ENCODE results near the gene SMPX.

The SMPX gene

DNA sequence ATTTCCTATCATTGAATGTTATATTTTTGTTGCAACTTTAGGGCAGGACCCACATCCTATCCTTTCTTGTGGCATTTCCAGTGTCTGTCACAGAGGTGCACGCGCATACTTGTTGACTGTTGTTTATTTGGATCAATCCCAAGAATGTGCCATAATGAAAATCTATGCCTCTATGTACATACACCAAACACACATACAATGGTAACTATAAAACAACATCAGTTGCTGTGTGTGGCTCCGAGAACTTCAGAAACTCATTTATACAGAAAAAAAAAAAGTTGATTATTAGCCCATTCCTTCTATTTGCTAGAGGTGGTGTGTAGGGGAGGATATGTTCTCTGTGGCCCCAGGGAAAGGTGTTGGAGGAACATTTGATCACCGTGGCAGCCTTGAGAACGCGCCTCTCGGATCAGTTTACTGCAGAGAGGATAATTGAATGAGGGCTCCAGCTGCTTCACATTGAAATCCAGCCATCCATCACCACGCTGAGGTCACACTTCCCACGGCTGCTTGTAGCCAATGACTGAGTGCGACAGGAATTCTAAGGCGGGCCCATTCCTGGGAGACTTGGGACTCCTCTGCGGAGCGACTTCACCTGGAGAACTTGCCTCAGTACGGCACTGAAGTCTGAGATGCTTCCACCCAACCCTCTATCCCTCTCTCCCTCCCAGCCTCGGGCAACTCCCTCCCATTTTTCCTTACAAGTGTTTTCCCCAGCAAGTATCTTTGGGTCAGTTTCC lies 19.5 kb downstream of the SMPX start:
- Mint-ChIP-seq H3K27me3 (ENCODE audit: low read depth) (peaks cover 5% of the 10 kb centered on the region), H3K27ac (no peak overlapping the region), H3K4me1 (ENCODE audit: low read depth) (no peaks in the 10 kb centered on the region), H3K4me3 (no peak overlapping the region), H3K9me3 (no peaks in the 10 kb centered on the region), H3K36me3 (ENCODE audit: low read depth) (no peaks in the 10 kb centered on the region)
- no peak for DNase-seq (ENCODE audit: low spot score)

- no peaks in the 10 kb centered on the region for H3K9me3 Mint-ChIP-seq
- H3K4me1 Mint-ChIP-seq (ENCODE audit: low read depth): no peaks in the 10 kb centered on the region
- no peak overlapping the region for H3K4me3 Mint-ChIP-seq
- no peak overlapping the region for H3K27ac Mint-ChIP-seq
- DNase-seq (ENCODE audit: low spot score): no peak
- no peaks in the 10 kb centered on the region for H3K36me3 Mint-ChIP-seq (ENCODE audit: low read depth)
- no peaks in the 10 kb centered on the region for H3K27me3 Mint-ChIP-seq (ENCODE audit: low read depth)
These were observed 22.2 kb downstream of the SMPX start for GRCh38 chrX:21735768-21736127.

DNA sequence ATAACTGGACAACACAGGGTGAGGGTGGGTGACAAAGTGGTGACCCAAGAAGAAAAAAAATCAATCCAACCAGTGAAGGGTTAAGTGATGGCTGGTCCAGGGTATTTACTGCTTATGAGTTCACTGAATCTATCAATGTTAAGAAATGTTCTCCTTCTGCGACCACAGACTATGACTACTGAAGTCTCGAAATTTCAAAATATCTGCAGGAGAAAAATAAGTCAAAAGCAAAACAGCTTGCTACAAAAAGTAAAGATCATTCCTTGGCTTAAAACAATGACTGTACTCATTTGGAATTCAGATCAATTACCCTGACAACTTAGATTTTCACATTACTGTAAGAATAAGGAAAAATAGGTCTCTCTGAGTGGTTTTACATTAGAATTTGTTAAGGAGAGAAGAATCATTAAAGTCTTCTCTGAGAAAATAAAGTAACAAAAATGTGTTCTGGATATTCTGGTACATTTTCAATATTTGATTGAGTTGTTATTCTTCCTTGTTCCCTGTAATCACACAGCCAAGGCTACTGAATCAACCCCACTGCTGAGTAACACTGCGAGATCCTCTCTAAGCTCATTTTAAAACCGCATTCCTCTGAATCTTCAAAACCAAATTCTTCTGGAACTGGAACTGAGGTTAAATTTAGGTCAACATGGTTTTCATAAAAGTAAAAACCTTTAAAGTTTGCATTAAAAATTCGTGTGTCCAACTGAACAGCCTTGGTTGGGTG lies 22.7 kb downstream of the SMPX start:
- Mint-ChIP-seq H3K4me1 (ENCODE audit: low read depth) (no peaks in the 10 kb centered on the region), H3K9me3 (no peaks in the 10 kb centered on the region), H3K36me3 (ENCODE audit: low read depth) (no peaks in the 10 kb centered on the region), H3K4me3 (no peak overlapping the region), H3K27ac (no peak overlapping the region), H3K27me3 (ENCODE audit: low read depth) (no peaks in the 10 kb centered on the region)
- DNase-seq (ENCODE audit: low spot score): no peak

GRCh38 chrX:21734175-21734574 lies 23.7 kb downstream of the SMPX start:
- Mint-ChIP-seq H3K4me1 (ENCODE audit: low read depth) (no peaks in the 10 kb centered on the region), H3K27me3 (ENCODE audit: low read depth) (no peaks in the 10 kb centered on the region), H3K36me3 (ENCODE audit: low read depth) (no peaks in the 10 kb centered on the region), H3K27ac (no peak overlapping the region), H3K4me3 (no peak overlapping the region), H3K9me3 (no peaks in the 10 kb centered on the region)
- no peak for DNase-seq (ENCODE audit: low spot score)

- Mint-ChIP-seq H3K27ac (no peak overlapping the region), H3K36me3 (ENCODE audit: low read depth) (no peaks in the 10 kb centered on the region)
These were observed 24.2 kb downstream of the SMPX start for GRCh38 chrX:21733705-21734104.

GRCh38 chrX:21730026-21730425 lies 27.9 kb downstream of the SMPX start:
- DNase-seq (ENCODE audit: low spot score): no peak
- H3K4me3 Mint-ChIP-seq: no peak overlapping the region
- no peaks in the 10 kb centered on the region for H3K9me3 Mint-ChIP-seq
- H3K36me3 Mint-ChIP-seq (ENCODE audit: low read depth): no peaks in the 10 kb centered on the region
- H3K27ac Mint-ChIP-seq: no peak overlapping the region
- H3K4me1 Mint-ChIP-seq (ENCODE audit: low read depth): no peaks in the 10 kb centered on the region
- H3K27me3 Mint-ChIP-seq (ENCODE audit: low read depth): no peaks in the 10 kb centered on the region

More at GRCh38 chrX:21733705-21734104, 24.2 kb downstream of the SMPX start:
- Mint-ChIP-seq H3K27me3 (ENCODE audit: low read depth) (no peaks in the 10 kb centered on the region), H3K4me3 (no peak overlapping the region), H3K4me1 (ENCODE audit: low read depth) (no peaks in the 10 kb centered on the region), H3K9me3 (no peaks in the 10 kb centered on the region)
- DNase-seq (ENCODE audit: low spot score): no peak

DNA sequence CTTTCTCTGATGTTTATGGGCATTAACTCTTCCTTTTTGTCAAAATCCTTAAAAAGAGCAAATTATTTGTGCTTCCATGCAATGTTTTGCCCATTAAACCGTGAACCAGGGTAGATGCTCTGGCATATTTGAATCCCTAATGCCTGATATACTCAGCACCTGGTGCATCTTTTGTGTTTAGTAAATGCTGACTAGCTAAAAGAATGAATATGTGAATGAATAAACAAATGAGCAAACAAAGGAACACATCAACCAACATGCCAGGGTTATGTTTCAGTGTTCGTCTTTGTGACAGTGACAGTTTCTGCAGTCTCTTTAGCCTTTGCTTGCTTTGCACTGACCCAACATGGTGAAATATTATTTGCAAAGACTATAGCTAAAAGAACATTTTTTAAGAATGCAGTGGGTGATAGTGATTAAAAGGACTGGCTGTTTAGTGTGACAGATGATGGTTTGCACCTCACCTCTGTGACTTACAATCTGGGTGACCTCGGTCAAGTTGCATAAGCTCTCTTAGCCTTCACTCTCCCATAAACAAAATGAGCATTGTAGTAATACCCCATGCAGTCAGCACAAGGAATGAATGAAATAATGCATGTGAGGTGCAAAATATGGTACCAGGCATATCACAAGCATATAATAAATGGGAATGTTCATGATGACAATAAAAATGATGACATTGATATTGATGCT lies 29.5 kb downstream of the SMPX start:
- no peaks in the 10 kb centered on the region for H3K36me3 Mint-ChIP-seq (ENCODE audit: low read depth)
- no peaks in the 10 kb centered on the region for H3K27me3 Mint-ChIP-seq (ENCODE audit: low read depth)
- no peaks in the 10 kb centered on the region for H3K9me3 Mint-ChIP-seq
- no peak overlapping the region for H3K27ac Mint-ChIP-seq
- H3K4me3 Mint-ChIP-seq: no peak overlapping the region
- DNase-seq (ENCODE audit: low spot score): no peak
- H3K4me1 Mint-ChIP-seq (ENCODE audit: low read depth): no peaks in the 10 kb centered on the region

DNA sequence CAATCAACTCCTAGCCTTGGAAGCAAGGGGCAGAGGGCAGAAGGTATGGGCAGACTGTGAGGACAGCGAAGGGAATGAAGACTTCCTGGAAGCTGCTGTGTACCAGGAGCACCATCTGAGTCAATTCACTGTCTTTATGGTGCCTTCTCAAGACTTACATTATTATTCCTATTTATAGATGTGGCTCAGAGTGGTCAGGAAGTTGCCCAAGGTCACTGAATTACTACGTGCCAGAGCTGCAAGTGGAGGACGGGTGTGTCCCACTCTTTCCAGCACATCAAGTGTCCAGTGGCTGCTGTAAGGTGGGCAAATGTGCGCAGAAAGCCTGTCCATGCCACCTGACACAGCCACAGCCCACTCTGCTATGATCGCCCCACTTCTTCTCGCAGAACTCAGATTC lies 32.0 kb downstream of the SMPX start:
- no peaks in the 10 kb centered on the region for H3K9me3 Mint-ChIP-seq
- H3K27me3 Mint-ChIP-seq (ENCODE audit: low read depth): no peaks in the 10 kb centered on the region
- no peak overlapping the region for H3K4me3 Mint-ChIP-seq
- no peaks in the 10 kb centered on the region for H3K4me1 Mint-ChIP-seq (ENCODE audit: low read depth)
- no peak for DNase-seq (ENCODE audit: low spot score)
- no peak overlapping the region for H3K27ac Mint-ChIP-seq
- H3K36me3 Mint-ChIP-seq (ENCODE audit: low read depth): no peaks in the 10 kb centered on the region

- Mint-ChIP-seq H3K27me3 (ENCODE audit: low read depth) (no peaks in the 10 kb centered on the region), H3K4me3 (no peak overlapping the region), H3K27ac (no peak overlapping the region), H3K9me3 (no peaks in the 10 kb centered on the region), H3K36me3 (ENCODE audit: low read depth) (no peaks in the 10 kb centered on the region), H3K4me1 (ENCODE audit: low read depth) (no peaks in the 10 kb centered on the region)
- DNase-seq (ENCODE audit: low spot score): no peak
These were observed 32.4 kb downstream of the SMPX start for GRCh38 chrX:21725496-21725895.

DNA sequence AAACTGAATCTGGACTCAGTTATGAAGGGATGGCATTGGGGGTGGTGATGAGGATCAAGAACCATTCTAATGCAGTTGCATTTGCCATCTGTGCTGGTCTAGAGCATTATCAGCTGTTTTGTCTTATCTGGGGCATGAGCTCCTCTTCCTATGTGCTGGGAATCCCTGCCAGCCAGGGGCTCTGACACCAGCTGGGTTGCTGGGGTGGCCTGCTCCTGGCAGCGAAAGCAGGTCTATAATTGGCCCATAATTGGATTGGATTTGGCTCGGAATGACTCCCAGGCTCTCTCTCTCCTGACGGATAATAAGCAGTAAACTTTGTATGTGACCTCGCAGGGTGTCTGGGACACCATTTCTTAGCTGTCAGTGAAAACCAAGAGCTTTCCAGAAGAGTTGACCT lies 34.1 kb downstream of the SMPX start:
- Mint-ChIP-seq H3K36me3 (ENCODE audit: low read depth) (no peaks in the 10 kb centered on the region), H3K27ac (no peak overlapping the region), H3K27me3 (ENCODE audit: low read depth) (no peaks in the 10 kb centered on the region), H3K4me3 (no peak overlapping the region), H3K4me1 (ENCODE audit: low read depth) (no peaks in the 10 kb centered on the region), H3K9me3 (no peaks in the 10 kb centered on the region)
- no peak for DNase-seq (ENCODE audit: low spot score)

GRCh38 chrX:21723084-21723483 lies 34.8 kb downstream of the SMPX start:
- H3K27ac Mint-ChIP-seq: no peak overlapping the region
- no peak for DNase-seq (ENCODE audit: low spot score)

DNA sequence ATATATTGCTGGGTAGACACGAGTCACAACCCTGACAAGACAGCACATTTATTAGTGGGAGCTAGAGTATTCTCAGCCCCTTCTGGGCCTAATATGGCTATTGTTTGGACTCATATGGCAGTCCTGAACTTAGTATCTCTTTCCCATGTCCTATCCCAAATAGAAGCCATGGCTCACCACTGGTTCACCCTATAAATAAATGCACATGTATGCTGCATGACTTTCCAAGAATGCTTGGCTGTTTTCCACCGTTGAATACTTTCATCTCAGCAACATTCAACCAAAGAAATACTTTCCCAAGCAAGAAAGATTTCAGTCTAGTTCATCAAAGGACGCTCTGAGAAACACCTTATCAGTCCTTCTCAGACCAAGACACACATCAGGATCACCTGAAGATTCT lies 36.7 kb downstream of the SMPX start:
- Mint-ChIP-seq H3K4me3 (no peak overlapping the region), H3K27me3 (ENCODE audit: low read depth) (no peaks in the 10 kb centered on the region), H3K4me1 (ENCODE audit: low read depth) (no peaks in the 10 kb centered on the region), H3K36me3 (ENCODE audit: low read depth) (no peaks in the 10 kb centered on the region), H3K27ac (no peak overlapping the region), H3K9me3 (no peaks in the 10 kb centered on the region)
- no peak for DNase-seq (ENCODE audit: low spot score)

More at GRCh38 chrX:21723084-21723483, 34.8 kb downstream of the SMPX start:
- no peaks in the 10 kb centered on the region for H3K9me3 Mint-ChIP-seq
- H3K4me3 Mint-ChIP-seq: no peak overlapping the region
- H3K4me1 Mint-ChIP-seq (ENCODE audit: low read depth): no peaks in the 10 kb centered on the region
- H3K27me3 Mint-ChIP-seq (ENCODE audit: low read depth): no peaks in the 10 kb centered on the region
- no peaks in the 10 kb centered on the region for H3K36me3 Mint-ChIP-seq (ENCODE audit: low read depth)

DNA sequence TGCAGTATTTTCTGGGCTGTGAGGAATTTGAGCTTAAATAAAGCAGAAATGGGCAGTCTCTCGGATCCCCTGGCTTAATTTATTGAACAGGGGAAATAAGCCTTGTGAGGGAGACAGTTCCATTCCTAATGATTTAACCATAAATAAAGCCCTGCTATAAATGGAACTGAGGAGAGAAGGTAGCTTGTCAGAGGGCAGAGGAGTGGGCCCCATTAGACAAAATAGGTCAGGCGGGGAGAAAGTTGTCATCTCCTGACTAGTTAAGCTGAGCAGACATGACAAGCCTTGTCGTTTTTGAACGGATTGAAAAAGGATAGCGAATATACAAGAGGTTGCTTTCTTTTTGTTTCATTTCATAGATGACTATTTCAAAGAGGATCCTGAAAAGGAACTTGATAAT lies 39.3 kb downstream of the SMPX start:
- no peak overlapping the region for H3K27ac Mint-ChIP-seq
- H3K4me3 Mint-ChIP-seq: no peak overlapping the region
- no peak for DNase-seq (ENCODE audit: low spot score)
- no peaks in the 10 kb centered on the region for H3K27me3 Mint-ChIP-seq (ENCODE audit: low read depth)
- no peaks in the 10 kb centered on the region for H3K4me1 Mint-ChIP-seq (ENCODE audit: low read depth)
- H3K9me3 Mint-ChIP-seq: no peaks in the 10 kb centered on the region
- no peaks in the 10 kb centered on the region for H3K36me3 Mint-ChIP-seq (ENCODE audit: low read depth)

DNA sequence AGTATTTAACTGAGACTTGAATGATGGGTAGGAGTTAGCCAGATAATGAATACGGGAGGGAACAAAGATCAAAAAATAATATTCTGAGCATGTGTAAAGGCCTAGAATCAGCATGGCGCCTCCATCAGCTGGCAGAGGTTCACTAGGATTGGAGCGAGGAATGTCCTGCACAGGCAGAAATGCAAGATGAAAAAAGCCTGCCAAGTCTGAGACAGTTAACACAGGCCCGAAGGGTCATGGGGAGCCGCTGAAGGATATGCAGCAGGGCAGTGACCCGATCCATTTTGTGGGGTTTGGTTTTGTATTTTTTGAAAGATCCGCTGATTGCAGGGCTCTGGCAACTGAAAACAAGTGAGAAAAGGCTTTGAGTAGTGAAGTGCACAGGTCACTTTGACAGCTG lies 40.1 kb downstream of the SMPX start:
- Mint-ChIP-seq H3K4me3 (no peak overlapping the region), H3K27me3 (ENCODE audit: low read depth) (no peaks in the 10 kb centered on the region), H3K4me1 (ENCODE audit: low read depth) (no peaks in the 10 kb centered on the region), H3K36me3 (ENCODE audit: low read depth) (no peaks in the 10 kb centered on the region), H3K9me3 (no peaks in the 10 kb centered on the region), H3K27ac (no peak overlapping the region)
- no peak for DNase-seq (ENCODE audit: low spot score)
